ENCODE measurements around the gene CABP5.

CABP5 gene

DNA sequence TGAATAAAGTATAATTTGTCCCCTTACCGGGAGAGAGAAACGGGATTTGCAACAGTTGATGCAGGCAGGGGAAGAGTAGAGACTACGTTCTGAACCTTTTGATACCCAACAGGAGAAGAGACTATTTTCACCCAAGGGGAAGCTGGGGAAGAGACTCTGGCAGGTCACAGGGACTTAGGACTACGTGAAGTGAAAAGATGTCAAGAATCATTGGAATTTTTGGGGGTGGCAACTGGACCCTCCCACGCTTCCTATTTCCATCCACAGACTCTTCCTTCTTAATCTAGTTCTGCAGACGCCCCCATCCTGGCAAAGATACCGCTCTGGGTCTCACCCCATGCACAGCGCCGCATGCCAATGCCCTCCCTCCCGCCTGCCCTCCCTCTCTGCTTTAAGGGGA is 13.8 kb downstream of the CABP5 start:
- no peak for DNase-seq (ENCODE audit: low read depth)
- H3K4me3 ChIP-seq (ENCODE audit: low read depth, low read length) = no peak overlapping the region
- TF ChIP-seq, protein P1, sequence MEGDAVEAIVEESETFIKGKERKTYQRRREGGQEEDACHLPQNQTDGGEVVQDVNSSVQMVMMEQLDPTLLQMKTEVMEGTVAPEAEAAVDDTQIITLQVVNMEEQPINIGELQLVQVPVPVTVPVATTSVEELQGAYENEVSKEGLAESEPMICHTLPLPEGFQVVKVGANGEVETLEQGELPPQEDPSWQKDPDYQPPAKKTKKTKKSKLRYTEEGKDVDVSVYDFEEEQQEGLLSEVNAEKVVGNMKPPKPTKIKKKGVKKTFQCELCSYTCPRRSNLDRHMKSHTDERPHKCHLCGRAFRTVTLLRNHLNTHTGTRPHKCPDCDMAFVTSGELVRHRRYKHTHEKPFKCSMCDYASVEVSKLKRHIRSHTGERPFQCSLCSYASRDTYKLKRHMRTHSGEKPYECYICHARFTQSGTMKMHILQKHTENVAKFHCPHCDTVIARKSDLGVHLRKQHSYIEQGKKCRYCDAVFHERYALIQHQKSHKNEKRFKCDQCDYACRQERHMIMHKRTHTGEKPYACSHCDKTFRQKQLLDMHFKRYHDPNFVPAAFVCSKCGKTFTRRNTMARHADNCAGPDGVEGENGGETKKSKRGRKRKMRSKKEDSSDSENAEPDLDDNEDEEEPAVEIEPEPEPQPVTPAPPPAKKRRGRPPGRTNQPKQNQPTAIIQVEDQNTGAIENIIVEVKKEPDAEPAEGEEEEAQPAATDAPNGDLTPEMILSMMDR (IDR thresholded peaks at IDR 0.05; ENCODE audit: insufficient read depth, low read depth, low read length, missing control alignments) = no peak

DNA sequence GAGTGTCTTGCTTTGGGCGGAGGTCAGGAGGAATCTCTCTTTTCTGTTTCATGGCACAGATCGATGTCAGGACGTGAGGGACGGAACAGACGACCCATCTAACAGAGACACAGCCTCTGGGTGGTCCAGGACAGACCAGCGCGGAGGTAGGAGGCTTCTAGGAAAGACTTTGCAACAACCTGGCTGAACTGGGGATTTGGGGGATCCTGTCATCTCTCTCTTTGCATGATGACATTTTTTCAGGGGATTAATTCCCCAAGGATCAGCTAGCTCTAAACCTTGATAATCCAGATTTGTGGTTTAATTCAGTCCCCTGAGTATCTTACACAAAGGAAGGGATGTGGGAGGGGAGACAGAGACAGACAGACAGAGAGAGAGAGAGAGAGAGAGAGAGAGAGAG is 14.4 kb downstream of the CABP5 start:
- TF ChIP-seq, protein P1 (IDR thresholded peaks at IDR 0.05; ENCODE audit: insufficient read depth, low read depth, low read length, missing control alignments) = no peak
- H3K4me3 ChIP-seq (ENCODE audit: low read depth, low read length) = no peak overlapping the region
- DNase-seq (ENCODE audit: low read depth) = no peak

DNA sequence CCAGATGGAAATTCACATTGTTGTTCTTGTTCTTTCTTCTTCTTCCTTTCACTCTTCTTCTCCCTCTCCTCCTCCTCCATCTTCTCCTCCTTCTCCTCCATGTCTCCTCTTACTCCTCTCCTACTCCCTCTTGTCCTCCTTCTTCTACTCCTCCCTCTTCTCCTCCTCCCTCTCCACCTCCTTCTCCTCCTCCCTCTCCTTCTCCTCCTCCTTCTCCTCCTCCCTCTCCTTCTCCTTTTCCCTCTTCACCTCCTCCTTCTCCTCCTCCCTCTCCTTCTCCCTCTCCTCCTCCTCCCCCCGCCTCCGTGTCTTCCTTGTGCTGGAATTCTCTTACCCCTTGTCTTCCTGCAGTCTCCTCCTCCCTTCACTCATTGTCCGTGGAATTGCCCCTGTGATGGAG is 18.4 kb downstream of the CABP5 start:
- TF ChIP-seq, protein P1 (IDR thresholded peaks at IDR 0.05; ENCODE audit: insufficient read depth, low read depth, low read length, missing control alignments) = no peak
- H3K4me3 ChIP-seq (ENCODE audit: low read depth, low read length) = no peak overlapping the region
- DNase-seq (ENCODE audit: low read depth) = no peak

- no peak overlapping the region for H3K4me3 ChIP-seq (ENCODE audit: low read depth, low read length)
- no peak for DNase-seq (ENCODE audit: low read depth)
- TF ChIP-seq, protein P1 (IDR thresholded peaks at IDR 0.05; ENCODE audit: insufficient read depth, low read depth, low read length, missing control alignments) = no peak
These were observed 20.4 kb downstream of the CABP5 start for GRCh38 chr19:48023518-48023917.

GRCh38 chr19:48023011-48023410 is 20.9 kb downstream of the CABP5 start:
- no peak for DNase-seq (ENCODE audit: low read depth)
- TF ChIP-seq, protein P1 (IDR thresholded peaks at IDR 0.05; ENCODE audit: insufficient read depth, low read depth, low read length, missing control alignments) = no peak
- H3K4me3 ChIP-seq (ENCODE audit: low read depth, low read length) = no peak overlapping the region

- TF ChIP-seq, protein P1 (IDR thresholded peaks at IDR 0.05; ENCODE audit: insufficient read depth, low read depth, low read length, missing control alignments) = no peak
- no peak overlapping the region for H3K4me3 ChIP-seq (ENCODE audit: low read depth, low read length)
- no peak for DNase-seq (ENCODE audit: low read depth)
These were observed 23.2 kb downstream of the CABP5 start for GRCh38 chr19:48020686-48021085.

- no peak for DNase-seq (ENCODE audit: low read depth)
- TF ChIP-seq, protein P1 (IDR thresholded peaks at IDR 0.05; ENCODE audit: insufficient read depth, low read depth, low read length, missing control alignments) = no peak
- no peak overlapping the region for H3K4me3 ChIP-seq (ENCODE audit: low read depth, low read length)
These were observed 32.7 kb downstream of the CABP5 start for GRCh38 chr19:48010932-48011758.
